B cell (primary cell): Measurements from ENCODE around the gene TMEM256.

ENCODE experiments used
- CTCF ChIP-seq: fragments of 200-600 bp; IDR thresholded peaks from one replicate; pipeline ENCODE4 v1.8.0; 2022; ENCODE audit warnings: antibody characterized with exemption, mild to moderate bottlenecking
- EZH2 ChIP-seq: IDR thresholded peaks from 2 replicates; pipeline ENCODE4 v1.6.1; 2012; ENCODE audit warnings: borderline replicate concordance, low read depth, mild to moderate bottlenecking, moderate library complexity, low read length; ENCODE audit not compliant: insufficient read depth, poor library complexity, severe bottlenecking

- TF ChIP-seq EZH2 (no peak), CTCF (no peak)
Observed at GRCh38 chr17:7361906-7362305, 42.0 kb downstream of the TMEM256 start.
